HG03139 (cell line): ENCODE data around the gene GDF2.

ENCODE experiments used
- ATAC-seq: cut with Tn5 transposase; IDR thresholded peaks from one replicate; pipeline ENCODE4 v1.9.1; 2021; ENCODE audit not compliant: unreplicated experiment

Gene GDF2

DNA sequence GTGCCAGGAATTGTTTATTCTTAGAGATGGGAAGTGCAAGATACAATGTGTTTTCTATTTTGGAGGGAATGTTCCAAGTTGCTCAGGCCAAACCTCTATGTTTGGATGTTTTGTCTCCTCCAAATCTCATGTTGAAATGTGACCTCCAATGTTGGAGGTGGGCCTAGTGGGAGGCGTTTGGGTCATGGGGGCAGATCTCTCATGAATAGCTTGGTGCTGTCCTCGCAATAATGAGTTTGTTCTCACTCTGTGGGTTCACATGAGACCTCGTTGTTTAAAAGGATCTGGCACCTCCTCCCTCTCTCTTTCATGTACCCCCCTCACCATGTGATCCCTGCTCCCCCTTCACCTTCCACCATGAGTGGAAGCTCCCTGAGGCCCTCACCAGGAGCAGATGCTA is 30.6 kb upstream of the GDF2 start:
- ATAC-seq, result no peak

- ATAC-seq, result no peak
Measured at GRCh38 chr10:47294057-47294456, 28.2 kb upstream of the GDF2 start.

- no peak for ATAC-seq
Measured at GRCh38 chr10:47294501-47294900, 27.8 kb upstream of the GDF2 start.

GRCh38 chr10:47295411-47295810 is 26.8 kb upstream of the GDF2 start:
- no peak for ATAC-seq

DNA sequence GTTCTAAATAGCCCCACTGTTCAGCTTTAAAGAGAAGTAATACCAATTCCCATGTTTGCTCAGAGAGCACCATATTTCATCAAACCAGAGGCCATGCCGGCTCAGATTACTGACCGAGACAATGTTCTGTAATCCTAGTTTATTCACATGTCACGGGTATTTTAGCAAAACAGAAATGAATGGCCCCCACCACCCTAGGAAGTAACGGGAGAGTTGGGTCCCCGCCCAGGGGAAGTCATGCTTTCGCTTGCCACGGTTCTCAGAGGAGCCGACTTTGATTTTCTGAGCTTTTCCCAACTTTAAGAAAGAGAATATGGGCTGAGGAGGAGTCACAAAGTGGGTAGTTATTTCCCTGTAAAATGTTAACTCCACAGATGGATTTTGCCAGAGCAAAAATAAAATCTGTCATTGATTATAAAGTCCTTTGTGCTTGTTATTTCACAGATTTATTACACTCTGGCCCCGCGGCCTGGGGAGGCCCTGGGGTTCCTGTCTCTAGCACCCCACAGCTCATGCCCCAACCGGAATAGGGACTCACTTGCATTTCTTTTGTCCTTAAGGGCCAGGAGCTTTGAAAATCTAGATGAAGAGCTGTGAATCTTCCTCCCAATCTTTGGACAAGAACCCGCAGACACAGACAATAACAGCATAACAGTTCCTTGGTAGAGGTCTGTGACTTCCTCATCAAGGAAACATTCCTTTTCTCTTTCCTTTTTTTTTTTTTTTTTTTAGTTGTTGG is 25.9 kb upstream of the GDF2 start:
- no peak for ATAC-seq

GRCh38 chr10:47296941-47297340 is 25.3 kb upstream of the GDF2 start:
- ATAC-seq, result no peak

- ATAC-seq, result no peak
Measured at GRCh38 chr10:47297866-47298540, 24.3 kb upstream of the GDF2 start.

DNA sequence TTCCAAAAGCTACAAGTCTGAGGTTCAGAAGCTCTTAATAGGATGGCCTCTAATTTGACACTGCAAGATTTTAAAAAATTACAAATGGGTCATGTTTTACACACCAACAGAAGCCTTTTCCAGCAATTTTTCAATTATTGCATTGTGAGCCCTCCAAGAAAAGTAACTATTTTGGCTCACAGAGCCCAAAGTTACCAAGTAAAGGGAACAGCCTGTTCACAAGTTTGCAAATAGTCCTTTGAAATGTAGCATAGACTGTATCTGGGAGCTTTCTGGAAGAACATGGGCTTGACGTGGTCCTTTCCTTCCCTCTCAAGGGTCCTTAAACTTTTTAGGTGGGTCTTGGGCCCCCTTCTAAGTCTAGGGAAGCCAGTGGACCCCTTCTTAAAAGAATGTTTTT is 23.5 kb upstream of the GDF2 start:
- ATAC-seq, result no peak

- no peak for ATAC-seq
Measured at GRCh38 chr10:47299611-47300428, 22.4 kb upstream of the GDF2 start, which contains the start of gene GDF10. Gene GDF10, plus strand, starts transcription at chr10:47300197. Its CDS starts 455 bp downstream, at chr10:47300652.

DNA sequence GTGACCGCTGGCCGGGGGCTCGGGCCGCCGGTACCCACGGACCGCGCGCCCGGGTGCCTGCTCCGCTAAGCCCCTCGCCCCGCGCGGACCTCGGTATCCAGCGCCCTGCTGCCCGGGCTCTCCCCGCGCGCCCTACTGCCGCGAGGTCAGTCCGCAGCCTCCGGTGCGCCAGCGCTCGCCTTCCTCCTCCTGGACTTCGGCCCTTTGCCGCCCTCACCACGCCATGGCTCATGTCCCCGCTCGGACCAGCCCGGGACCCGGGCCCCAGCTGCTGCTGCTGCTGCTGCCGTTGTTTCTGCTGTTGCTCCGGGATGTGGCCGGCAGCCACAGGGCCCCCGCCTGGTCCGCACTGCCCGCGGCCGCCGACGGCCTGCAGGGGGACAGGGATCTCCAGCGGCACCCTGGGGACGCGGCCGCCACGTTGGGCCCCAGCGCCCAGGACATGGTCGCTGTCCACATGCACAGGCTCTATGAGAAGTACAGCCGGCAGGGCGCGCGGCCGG is 21.8 kb upstream of the GDF2 start:
- no peak for ATAC-seq

- ATAC-seq, result no peak
Measured at GRCh38 chr10:47301833-47302232, 20.4 kb upstream of the GDF2 start.

DNA sequence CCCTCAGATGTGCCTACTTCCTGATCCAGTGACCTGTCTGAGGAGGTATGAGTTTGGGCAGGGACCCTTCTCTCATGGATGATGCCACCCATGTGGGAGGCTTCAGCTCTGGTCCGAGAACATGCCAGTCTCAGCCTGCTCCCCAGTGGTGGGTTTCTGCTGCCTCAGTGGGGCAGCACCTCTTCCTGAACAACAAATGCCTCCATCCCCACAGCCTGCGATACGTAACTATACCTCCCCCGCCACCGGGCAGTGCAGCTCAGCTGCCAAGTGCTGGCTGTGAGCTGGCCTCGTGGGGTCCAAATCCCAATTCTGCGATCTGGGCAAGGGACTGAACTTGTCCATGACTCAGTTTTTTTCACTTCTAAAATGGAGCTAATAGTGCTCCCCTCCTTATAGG is 19.1 kb upstream of the GDF2 start:
- no peak for ATAC-seq

- no peak for ATAC-seq
Measured at GRCh38 chr10:47303866-47304265, 18.4 kb upstream of the GDF2 start.

DNA sequence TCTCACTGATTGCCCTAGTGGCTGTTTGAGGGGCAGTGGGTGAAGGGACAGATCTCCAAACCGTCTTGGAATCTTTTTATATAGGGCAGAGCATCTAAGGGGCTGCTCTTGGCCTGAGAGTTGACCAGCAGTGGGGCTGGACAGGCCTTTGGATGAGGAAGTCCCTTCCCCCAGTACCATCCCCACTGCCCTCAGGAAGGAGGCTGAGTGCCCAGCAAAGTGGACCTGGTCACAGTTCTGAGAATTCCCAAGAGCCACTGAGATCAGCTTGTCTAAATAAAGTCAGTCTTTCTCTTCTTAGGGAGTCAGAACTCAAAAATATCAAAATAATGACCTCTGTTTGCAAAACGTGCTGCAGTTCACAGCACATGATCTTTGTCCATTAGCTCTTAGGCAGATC is 16.7 kb upstream of the GDF2 start:
- no peak for ATAC-seq

DNA sequence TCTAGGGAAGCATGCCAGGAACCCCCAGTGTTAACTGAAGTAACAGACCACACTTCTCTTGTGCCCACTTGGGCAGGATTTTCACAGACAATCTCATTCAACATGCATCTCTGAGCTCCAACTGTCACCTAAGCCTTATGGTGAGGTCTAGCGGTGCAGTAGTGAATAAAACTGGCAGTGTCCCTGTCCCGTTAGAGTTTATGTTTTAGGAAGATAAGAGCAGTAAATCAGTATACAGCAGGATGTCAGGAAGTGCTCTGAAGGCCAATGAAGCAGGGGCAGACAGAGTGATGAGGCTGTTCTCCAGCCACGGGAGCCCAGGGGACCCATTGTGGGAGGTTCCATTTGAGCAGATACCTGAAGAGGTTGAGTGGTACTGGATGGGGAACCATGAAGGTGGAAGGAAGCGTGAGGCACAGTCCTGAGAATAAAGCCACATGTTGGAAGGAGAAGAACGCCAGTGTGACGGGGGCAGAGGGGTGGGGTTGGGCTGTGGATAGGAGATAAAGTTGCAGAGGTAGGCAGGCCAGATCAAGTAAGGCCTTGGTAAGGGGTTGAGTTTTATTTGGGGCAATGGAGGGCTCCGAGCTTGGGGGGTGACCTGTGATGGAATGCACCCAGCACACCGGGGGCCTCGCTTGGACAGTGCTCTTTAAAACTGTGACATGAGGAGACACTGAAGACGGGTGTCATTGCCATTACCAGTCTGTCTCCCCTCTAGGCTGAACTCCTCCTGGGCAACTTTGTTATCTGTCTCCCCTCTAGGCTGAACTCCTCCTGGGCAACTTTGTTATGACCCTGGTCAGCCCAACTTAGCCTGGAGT is 15.7 kb upstream of the GDF2 start:
- no peak for ATAC-seq

DNA sequence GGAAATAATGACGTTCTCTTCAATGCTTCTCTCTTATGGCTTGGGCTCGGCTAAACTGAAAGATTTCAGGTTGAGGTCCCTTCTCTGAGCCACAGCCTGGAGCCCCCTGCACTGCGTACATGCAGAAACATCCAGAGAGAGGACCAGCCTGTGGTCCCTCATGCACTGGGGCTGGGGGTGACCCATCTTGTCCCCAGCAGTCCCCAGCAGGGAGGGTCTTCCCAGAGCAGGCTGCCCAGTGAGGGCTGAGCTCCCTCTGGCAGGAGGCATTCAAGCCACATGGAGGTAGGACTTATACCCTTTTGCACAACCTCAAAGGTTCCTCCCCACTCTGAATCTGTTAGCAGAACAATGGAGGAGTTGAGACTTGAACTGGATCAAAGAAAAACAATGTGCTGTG is 14.9 kb upstream of the GDF2 start:
- no peak for ATAC-seq

- no peak for ATAC-seq
Measured at GRCh38 chr10:47308775-47309174, 13.5 kb upstream of the GDF2 start.

DNA sequence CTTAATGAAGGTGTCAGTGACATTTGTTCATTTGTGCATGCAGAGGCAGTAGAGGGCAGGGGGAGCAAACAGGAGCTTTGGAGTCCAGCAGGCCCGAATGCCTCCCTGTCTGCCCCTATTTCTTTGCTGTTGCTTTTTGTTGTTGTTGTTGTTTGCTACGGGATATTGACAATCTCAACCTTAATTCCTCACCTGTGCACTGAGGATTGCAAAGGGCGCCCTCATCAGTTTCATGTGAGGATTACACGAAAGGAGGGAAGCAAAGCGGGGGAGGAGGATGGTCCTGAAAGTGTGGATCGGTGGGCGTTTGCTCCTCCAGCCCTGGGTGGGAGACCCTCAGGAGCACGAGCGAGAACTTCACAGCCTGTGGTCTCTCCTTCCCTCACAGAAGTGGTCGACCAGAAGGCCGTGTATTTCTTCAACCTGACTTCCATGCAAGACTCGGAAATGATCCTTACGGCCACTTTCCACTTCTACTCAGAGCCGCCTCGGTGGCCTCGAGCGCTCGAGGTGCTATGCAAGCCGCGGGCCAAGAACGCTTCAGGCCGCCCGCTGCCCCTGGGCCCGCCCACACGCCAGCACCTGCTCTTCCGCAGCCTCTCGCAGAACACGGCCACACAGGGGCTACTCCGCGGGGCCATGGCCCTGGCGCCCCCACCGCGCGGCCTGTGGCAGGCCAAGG is 12.7 kb upstream of the GDF2 start:
- ATAC-seq, result no peak

DNA sequence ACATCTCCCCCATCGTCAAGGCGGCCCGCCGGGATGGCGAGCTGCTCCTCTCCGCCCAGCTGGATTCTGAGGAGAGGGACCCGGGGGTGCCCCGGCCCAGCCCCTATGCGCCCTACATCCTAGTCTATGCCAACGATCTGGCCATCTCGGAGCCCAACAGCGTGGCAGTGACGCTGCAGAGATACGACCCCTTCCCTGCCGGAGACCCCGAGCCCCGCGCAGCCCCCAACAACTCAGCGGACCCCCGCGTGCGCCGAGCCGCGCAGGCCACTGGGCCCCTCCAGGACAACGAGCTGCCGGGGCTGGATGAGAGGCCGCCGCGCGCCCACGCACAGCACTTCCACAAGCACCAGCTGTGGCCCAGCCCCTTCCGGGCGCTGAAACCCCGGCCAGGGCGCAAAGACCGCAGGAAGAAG is 12.2 kb upstream of the GDF2 start:
- no peak for ATAC-seq
